Gastroesophageal sphincter (tissue), 4 donors: ENCODE results near the gene WNK2. TPM values are rescaled to one million over a fixed set of nuclear protein-coding genes. Genes with fewer than 3 reads are reported as not detected.
A peak's percentile ranks its signal among the peaks of the same experiment; 100 is the strongest.

ENCODE experiments used
- ATAC-seq: fragments of 150-250 bp; one replicate; pipeline ENCODE4 v1.9.1; 2016; ENCODE audit warnings: mild to moderate bottlenecking, moderate library complexity
- H3K27ac ChIP-seq, 4 donors: fragments of 200-600 bp; sonication (generic) in 3 of 4; 1 replicate in 3 of 4; 2 replicates in 1 of 4; pipeline ENCODE4 v1.5.1; 2016 to 2019
- H3K27me3 ChIP-seq: fragments of 200-600 bp; sonication (generic); one replicate; pipeline ENCODE4 v1.5.1; 2019
- H3K36me3 ChIP-seq, 2 donors: fragments of 200-600 bp; sonication (generic); one replicate each; pipeline ENCODE4 v1.5.1; 2019; ENCODE audit warnings: control low read depth in 1 of 2
- H3K4me1 ChIP-seq, 3 donors: fragments of 200-600 bp; sonication (generic); 1 replicate in 2 of 3; 2 replicates in 1 of 3; pipeline ENCODE4 v1.5.1; 2016 to 2019; ENCODE audit warnings: control low read depth in 2 of 3
- H3K4me3 ChIP-seq, 2 donors: fragments of 200-600 bp; sonication (generic); one replicate each; pipeline ENCODE4 v1.5.1; 2019; ENCODE audit warnings: mild to moderate bottlenecking in 1 of 2, moderate library complexity in 1 of 2
- H3K9me3 ChIP-seq, 3 donors: fragments of 200-600 bp; sonication (generic); one replicate each; pipeline ENCODE4 v1.5.1; 2017 to 2019; ENCODE audit warnings: control low read depth in 2 of 3
- EP300 ChIP-seq: sonication (generic); formaldehyde crosslinking; IDR thresholded peaks from one replicate; pipeline ENCODE4 v1.6.1; 2017; ENCODE audit warnings: antibody characterized with exemption, mild to moderate bottlenecking
- POLR2A ChIP-seq, 2 donors: fragments of 450-650 bp; IDR thresholded peaks; one replicate each; pipeline ENCODE4 v1.6.1; 2017; ENCODE audit warnings: antibody characterized with exemption in 2 of 2, mild to moderate bottlenecking in 2 of 2, moderate library complexity in 1 of 2
- POLR2AphosphoS5 ChIP-seq: sonication (generic); formaldehyde crosslinking; IDR thresholded peaks from one replicate; pipeline ENCODE4 v1.6.1; 2017; ENCODE audit warnings: antibody characterized with exemption
- WGBS, 2 donors: methylation state at CpG; one replicate each; pipeline ENCODE4 v1.1.5; 2018; ENCODE audit warnings: low coverage in 1 of 2; 5-methylcytosine and 5-hydroxymethylcytosine counted together
- total RNA-seq, 4 donors: library from RNA; depleted of rRNA; stranded (reverse); fragments of >200 nt; gene quantifications; one replicate each; pipeline ENCODE4 v1.1.0, GENCODE V29; 2016
- TF ChIP-seq, protein P1 (sequence below), 4 experiments: fragments of 200-600 bp in 2 of 4; fragments of 450-650 bp in 2 of 4; sonication (generic) in 1 of 4; IDR thresholded peaks; one replicate each; pipeline ENCODE4 v1.5.1; 2017 to 2019; ENCODE audit warnings: antibody characterized with exemption in 4 of 4, mild to moderate bottlenecking in 2 of 4, moderate library complexity in 2 of 4

Gene WNK2
- total RNA-seq, 4 donors from 2014 or later: 26.8 to 104 (median 48.6) TPM

GRCh38 chr9:93226819-93227218 is 42.9 kb downstream of the WNK2 start:
- WGBS, 2 donors: 94 to 100% methylated on average over 2 to 3 of the region's 5 CpGs

GRCh38 chr9:93228030-93228429 is 44.1 kb downstream of the WNK2 start:
- Histone ChIP-seq H3K9me3 (no peaks in the 10 kb centered on the region), H3K4me1 (peaks cover 0 to 80% (median 15%) of the 10 kb centered on the region in 3 donors), H3K27ac (no peak overlapping the region), H3K4me3 (no peak overlapping the region), H3K36me3 (no peaks in the 10 kb centered on the region), H3K27me3 (no peaks in the 10 kb centered on the region)
- WGBS, 2 donors: 96 to 97% methylated on average over 4 to 6 of the region's 7 CpGs
- no peak for ATAC-seq
- TF ChIP-seq EP300 (no peak), POLR2AphosphoS5 (no peak), POLR2A (IDR thresholded peaks at IDR 0.05) (no peak)
- TF ChIP-seq, protein P1, sequence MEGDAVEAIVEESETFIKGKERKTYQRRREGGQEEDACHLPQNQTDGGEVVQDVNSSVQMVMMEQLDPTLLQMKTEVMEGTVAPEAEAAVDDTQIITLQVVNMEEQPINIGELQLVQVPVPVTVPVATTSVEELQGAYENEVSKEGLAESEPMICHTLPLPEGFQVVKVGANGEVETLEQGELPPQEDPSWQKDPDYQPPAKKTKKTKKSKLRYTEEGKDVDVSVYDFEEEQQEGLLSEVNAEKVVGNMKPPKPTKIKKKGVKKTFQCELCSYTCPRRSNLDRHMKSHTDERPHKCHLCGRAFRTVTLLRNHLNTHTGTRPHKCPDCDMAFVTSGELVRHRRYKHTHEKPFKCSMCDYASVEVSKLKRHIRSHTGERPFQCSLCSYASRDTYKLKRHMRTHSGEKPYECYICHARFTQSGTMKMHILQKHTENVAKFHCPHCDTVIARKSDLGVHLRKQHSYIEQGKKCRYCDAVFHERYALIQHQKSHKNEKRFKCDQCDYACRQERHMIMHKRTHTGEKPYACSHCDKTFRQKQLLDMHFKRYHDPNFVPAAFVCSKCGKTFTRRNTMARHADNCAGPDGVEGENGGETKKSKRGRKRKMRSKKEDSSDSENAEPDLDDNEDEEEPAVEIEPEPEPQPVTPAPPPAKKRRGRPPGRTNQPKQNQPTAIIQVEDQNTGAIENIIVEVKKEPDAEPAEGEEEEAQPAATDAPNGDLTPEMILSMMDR (IDR thresholded peaks at IDR 0.05): no peak

More at GRCh38 chr9:93226819-93227218, 42.9 kb downstream of the WNK2 start:
- no peak for ATAC-seq
- Histone ChIP-seq H3K27me3 (no peaks in the 10 kb centered on the region), H3K27ac (no peak overlapping the region), H3K4me1 (peaks cover 0 to 77% (median 18%) of the 10 kb centered on the region in 3 donors), H3K36me3 (no peaks in the 10 kb centered on the region), H3K4me3 (no peak overlapping the region), H3K9me3 (no peaks in the 10 kb centered on the region)
- TF ChIP-seq EP300 (no peak), POLR2AphosphoS5 (no peak), POLR2A (IDR thresholded peaks at IDR 0.05) (no peak)
- TF ChIP-seq, protein P1 (IDR thresholded peaks at IDR 0.05): no peak

- H3K36me3 ChIP-seq: no peaks in the 10 kb centered on the region
- peaks cover 0 to 78% (median 14%) of the 10 kb centered on the region in 3 donors for H3K4me1 ChIP-seq
- H3K27ac ChIP-seq: no peak overlapping the region
- H3K9me3 ChIP-seq: no peaks in the 10 kb centered on the region
- no peak overlapping the region for H3K4me3 ChIP-seq
- TF ChIP-seq POLR2AphosphoS5 (no peak), EP300 (no peak), POLR2A (IDR thresholded peaks at IDR 0.05) (no peak)
- TF ChIP-seq, protein P1 (IDR thresholded peaks at IDR 0.05): no peak
- no peaks in the 10 kb centered on the region for H3K27me3 ChIP-seq
- 73 to 91% methylated on average over 2 to 4 of the region's 8 CpGs for WGBS, 2 donors
- ATAC-seq: no peak
These were observed 44.5 kb downstream of the WNK2 start for GRCh38 chr9:93228453-93228852.

- no peaks in the 10 kb centered on the region for H3K9me3 ChIP-seq
- H3K27ac ChIP-seq: peak overlapping the region in 1 of 4 donors; percentile 12
- whole genome bisulfite sequencing, 2 donors: no CpG with 5 or more reads among the region's 14 CpGs
- no peaks in the 10 kb centered on the region for H3K27me3 ChIP-seq
- H3K4me1 ChIP-seq: peaks cover 0 to 76% (median 6%) of the 10 kb centered on the region in 3 donors
- TF ChIP-seq EP300 (no peak), POLR2A (IDR thresholded peaks at IDR 0.05) (no peak), POLR2AphosphoS5 (no peak)
- TF ChIP-seq, protein P1 (IDR thresholded peaks at IDR 0.05): no peak
- H3K36me3 ChIP-seq: no peaks in the 10 kb centered on the region
- ATAC-seq: no peak
- no peak overlapping the region for H3K4me3 ChIP-seq
These were observed 45.7 kb downstream of the WNK2 start for GRCh38 chr9:93229636-93230035.

DNA sequence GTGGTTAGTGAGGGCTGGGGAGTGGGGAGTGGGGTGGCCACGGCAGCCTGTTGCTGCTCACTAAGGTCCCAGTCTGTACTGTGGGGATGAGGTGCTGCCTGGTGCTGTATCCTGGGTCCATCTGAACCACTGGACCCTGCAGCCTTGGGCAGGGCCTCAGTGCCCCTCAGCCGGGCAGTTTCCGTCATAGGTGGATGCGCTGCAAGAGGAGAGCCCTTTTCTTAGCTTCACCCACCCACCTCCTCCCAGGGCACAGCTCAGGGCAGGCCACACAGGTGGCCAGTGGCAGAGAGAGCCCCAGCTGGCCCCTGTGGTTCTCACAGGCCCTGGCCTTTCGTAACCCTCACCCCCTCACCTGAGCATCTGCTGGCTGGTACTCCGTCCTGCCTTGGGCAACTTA is 46.2 kb downstream of the WNK2 start:
- no peak for ATAC-seq
- H3K9me3 ChIP-seq: no peaks in the 10 kb centered on the region
- H3K4me3 ChIP-seq: no peak overlapping the region
- TF ChIP-seq POLR2AphosphoS5 (no peak), POLR2A (IDR thresholded peaks at IDR 0.05) (no peak), EP300 (no peak)
- TF ChIP-seq, protein P1 (IDR thresholded peaks at IDR 0.05): no peak
- H3K27me3 ChIP-seq: no peaks in the 10 kb centered on the region
- peaks cover 0 to 71% (median 6%) of the 10 kb centered on the region in 3 donors for H3K4me1 ChIP-seq
- no CpG with 5 or more reads among the region's 6 CpGs for WGBS, 2 donors
- peak overlapping the region in 1 of 4 donors; percentile 12 for H3K27ac ChIP-seq
- peaks cover 0 to 1% of the 10 kb centered on the region in 2 donors for H3K36me3 ChIP-seq
